Liver (tissue), 9 donors: ENCODE measurements around the gene HCK. TPM values are rescaled to one million over a fixed set of nuclear protein-coding genes. Genes with fewer than 3 reads are reported as not detected.

Source experiments
- DNase-seq: peaks from one replicate; pipeline ENCODE4 v3.0.0-alpha.2; 2017; ENCODE audit warnings: low spot score
- H3K27ac ChIP-seq, 2 donors: one replicate each; pipeline ENCODE4 v1.7.0; 2013; ENCODE audit warnings: inconsistent platforms in 2 of 2, low read length in 2 of 2, control low read depth in 1 of 2, low read depth in 1 of 2, mild to moderate bottlenecking in 1 of 2
- H3K27me3 ChIP-seq, 4 donors: one replicate each; pipeline versions ENCODE4 v1.6.1 to v1.7.0; 2013; ENCODE audit warnings: low read length in 3 of 4, inconsistent platforms in 1 of 4, mild to moderate bottlenecking in 1 of 4, moderate library complexity in 1 of 4; ENCODE audit not compliant: control insufficient read depth in 4 of 4, insufficient read depth in 4 of 4
- H3K36me3 ChIP-seq, 4 donors: one replicate each; pipeline versions ENCODE4 v1.6.1 to v1.7.0; 2013; ENCODE audit warnings: low read length in 3 of 4, mild to moderate bottlenecking in 3 of 4, low read depth in 1 of 4, moderate library complexity in 1 of 4; ENCODE audit not compliant: control insufficient read depth in 4 of 4, insufficient read depth in 3 of 4
- H3K4me1 ChIP-seq, 4 donors: one replicate each; pipeline versions ENCODE4 v1.6.1 to v1.7.0; 2013; ENCODE audit warnings: low read length in 3 of 4, mild to moderate bottlenecking in 3 of 4, moderate library complexity in 1 of 4; ENCODE audit not compliant: control insufficient read depth in 4 of 4, insufficient read depth in 4 of 4
- H3K4me3 ChIP-seq, 3 donors: one replicate each; pipeline versions ENCODE4 v1.6.1 to v1.7.0; 2013; ENCODE audit warnings: low read length in 3 of 3, control low read depth in 1 of 3, low read depth in 1 of 3, mild to moderate bottlenecking in 1 of 3
- H3K9ac ChIP-seq, 2 donors: one replicate each; pipeline ENCODE4 v1.7.0; 2013; ENCODE audit warnings: low read length in 2 of 2, mild to moderate bottlenecking in 2 of 2, moderate library complexity in 2 of 2, control low read depth in 1 of 2, low read depth in 1 of 2
- H3K9me3 ChIP-seq, 4 donors: one replicate each; pipeline versions ENCODE4 v1.6.1 to v1.7.0; 2013; ENCODE audit warnings: low read length in 3 of 4; ENCODE audit not compliant: control insufficient read depth in 4 of 4
- ATF3 ChIP-seq: IDR thresholded peaks from 2 replicates; pipeline ENCODE4 v1.6.1; 2016; ENCODE audit warnings: antibody characterized with exemption
- CTCF ChIP-seq: fragments of 150-350 bp; IDR thresholded peaks from 2 replicates; pipeline ENCODE4 v1.5.1; 2017; ENCODE audit warnings: improper control_type of control experiment, low read depth, low read length; ENCODE audit not compliant: missing input control
- EGR1 ChIP-seq, 2 donors: IDR thresholded peaks; 2 replicates each; pipeline ENCODE4 v1.6.1; 2016 to 2018; ENCODE audit warnings: antibody characterized with exemption in 2 of 2, low read depth in 2 of 2
- FOXA1 ChIP-seq: IDR thresholded peaks from 2 replicates; pipeline ENCODE4 v1.6.1; 2016; ENCODE audit warnings: antibody characterized with exemption
- FOXA2 ChIP-seq: IDR thresholded peaks from 2 replicates; pipeline ENCODE4 v1.6.1; 2016; ENCODE audit warnings: antibody characterized with exemption
- GABPA ChIP-seq, 2 donors: IDR thresholded peaks in 1 of 2; conservative IDR thresholded peaks in 1 of 2; 2 replicates each; pipeline ENCODE4 v1.6.1; 2016; ENCODE audit warnings: antibody characterized with exemption in 2 of 2, mild to moderate bottlenecking in 1 of 2, moderate library complexity in 1 of 2
- HNF4A ChIP-seq, 2 donors: conservative IDR thresholded peaks; 2 replicates each; pipeline ENCODE4 v1.6.1; 2016; ENCODE audit warnings: antibody characterized with exemption in 2 of 2, mild to moderate bottlenecking in 2 of 2
- HNF4G ChIP-seq: IDR thresholded peaks from 2 replicates; pipeline ENCODE4 v1.6.1; 2016; ENCODE audit warnings: antibody characterized with exemption
- JUND ChIP-seq, 2 donors: IDR thresholded peaks; 2 replicates each; pipeline ENCODE4 v1.6.1; 2016; ENCODE audit warnings: antibody characterized with exemption in 2 of 2
- MAX ChIP-seq: IDR thresholded peaks from 2 replicates; pipeline ENCODE4 v1.6.1; 2016; ENCODE audit warnings: antibody characterized with exemption
- NR2F2 ChIP-seq: IDR thresholded peaks from 2 replicates; pipeline ENCODE4 v1.6.1; 2016; ENCODE audit warnings: antibody characterized with exemption
- RAD21 ChIP-seq, 2 donors: IDR thresholded peaks; 2 replicates each; pipeline ENCODE4 v1.6.1; 2016; ENCODE audit warnings: antibody characterized with exemption in 2 of 2, mild to moderate bottlenecking in 2 of 2
- REST ChIP-seq: IDR thresholded peaks from 2 replicates; pipeline ENCODE4 v1.6.1; 2016; ENCODE audit warnings: antibody characterized with exemption, mild to moderate bottlenecking
- RXRA ChIP-seq, 2 donors: IDR thresholded peaks; 2 replicates each; pipeline ENCODE4 v1.6.1; 2017 to 2018; ENCODE audit warnings: antibody characterized with exemption in 2 of 2, mild to moderate bottlenecking in 1 of 2
- SP1 ChIP-seq: IDR thresholded peaks from 2 replicates; pipeline ENCODE4 v1.6.1; 2018; ENCODE audit warnings: antibody characterized with exemption, mild to moderate bottlenecking
- TAF1 ChIP-seq: conservative IDR thresholded peaks from 2 replicates; pipeline ENCODE4 v1.6.1; 2016; ENCODE audit warnings: antibody characterized with exemption, mild to moderate bottlenecking
- YY1 ChIP-seq: IDR thresholded peaks from 2 replicates; pipeline ENCODE4 v1.6.1; 2016; ENCODE audit warnings: antibody characterized with exemption, mild to moderate bottlenecking
- ZBTB33 ChIP-seq: IDR thresholded peaks from 2 replicates; pipeline ENCODE4 v1.6.1; 2016; ENCODE audit warnings: antibody characterized with exemption
- WGBS: extraction: QIAGEN DNeasy Blood & Tissue Kit; methylation state at CpG from one replicate; pipeline ENCODE4 v1.1.7; 2013; 5-methylcytosine and 5-hydroxymethylcytosine counted together
- polyA plus RNA-seq, 2 donors: library from polyadenylated mRNA; stranded (reverse) in 1 of 2; unstranded in 1 of 2; fragments of 200-250 nt in 1 of 2; fragments of >200 nt in 1 of 2; fragmentation: Nextera tagmentation in 1 of 2; extraction: Ambion mirVana in 1 of 2; gene quantifications; one replicate each; pipeline versions ENCODE4 v1.2.1 to v1.2.3, GENCODE V29; 2013 to 2015
- total RNA-seq, 2 donors: library from RNA; depleted of rRNA; stranded (reverse); fragments of >200 nt; gene quantifications; one replicate each; pipeline ENCODE4 v1.2.3, GENCODE V29; 2014
- donor health status: healthy.
- donor health status: healthy.
- donor health status: healthy.
- donor health status: healthy.
- donor health status: healthy.

Gene HCK
- total and polyA plus RNA-seq, 4 donors = 1.8 to 20.6 (median 10.2) TPM

GRCh38 chr20:32112841-32113240, 60.8 kb downstream of the HCK start:
- no peaks in the 10 kb centered on the region for H3K9me3 ChIP-seq
- peaks cover 5 to 31% (median 20%) of the 10 kb centered on the region in 4 donors for H3K4me1 ChIP-seq
- WGBS = 79% methylated on average over 5 of the region's 5 CpGs
- no peak overlapping the region for H3K9ac ChIP-seq
- H3K36me3 ChIP-seq = peaks cover 0 to 6% (median 3%) of the 10 kb centered on the region in 4 donors
- H3K27ac ChIP-seq = no peak overlapping the region
- no peak for TF ChIP-seq CTCF
- no peak for TF ChIP-seq YY1
- no peak for TF ChIP-seq SP1
- TF ChIP-seq ZBTB33 = no peak
- TF ChIP-seq EGR1 (IDR thresholded peaks at IDR 0.05; ENCODE audit: low read depth in 2 of 2) = no peak
- no peak for TF ChIP-seq JUND (IDR thresholded peaks at IDR 0.05)
- TF ChIP-seq FOXA2 = no peak
- no peak for TF ChIP-seq MAX
- TF ChIP-seq REST = no peak
- no peak for TF ChIP-seq FOXA1
- TF ChIP-seq RAD21 (IDR thresholded peaks at IDR 0.05) = no peak
- no peak for TF ChIP-seq TAF1
- DNase-seq = no peak
- H3K27me3 ChIP-seq = no peaks in the 10 kb centered on the region
- H3K4me3 ChIP-seq = no peak overlapping the region

- Histone ChIP-seq H3K36me3 (peaks cover 0 to 6% (median 3%) of the 10 kb centered on the region in 4 donors), H3K27ac (no peak overlapping the region), H3K9me3 (no peaks in the 10 kb centered on the region), H3K4me1 (peaks cover 5 to 31% (median 20%) of the 10 kb centered on the region in 4 donors), H3K4me3 (no peak overlapping the region), H3K27me3 (no peaks in the 10 kb centered on the region), H3K9ac (no peak overlapping the region)
- WGBS = 93% methylated on average over 2 of the region's 2 CpGs
- DNase-seq = no peak
- TF ChIP-seq NR2F2 (no peak), ATF3 (no peak), FOXA1 (no peak), HNF4A (conservative IDR thresholded peaks at IDR 0.05) (no peak), ZBTB33 (no peak), REST (no peak), RAD21 (IDR thresholded peaks at IDR 0.05) (no peak), FOXA2 (no peak), GABPA (IDR thresholded peaks at IDR 0.05 in 1 of 2, conservative IDR thresholded peaks at IDR 0.05 in 1 of 2) (no peak), JUND (IDR thresholded peaks at IDR 0.05) (no peak), HNF4G (no peak), RXRA (IDR thresholded peaks at IDR 0.05) (no peak)
These were observed 61.7 kb downstream of the HCK start for GRCh38 chr20:32113591-32114260.
